BLaER1 (cell line): Measurements from ENCODE around the gene PFN3.
A peak's percentile ranks its signal among the peaks of the same experiment; 100 is the strongest.

Experiments used
- H3K27ac ChIP-seq: shearing (Covaris generic); formaldehyde crosslinking; 2 replicates; pipeline ENCODE4 v1.8.1; 2022
- H3K27me3 ChIP-seq: shearing (Covaris generic); formaldehyde crosslinking; 2 replicates; pipeline ENCODE4 v1.8.1; 2022
- H3K36me3 ChIP-seq: shearing (Covaris generic); formaldehyde crosslinking; 2 replicates; pipeline ENCODE4 v1.8.1; 2022
- H3K4me1 ChIP-seq: shearing (Covaris generic); formaldehyde crosslinking; 2 replicates; pipeline ENCODE4 v1.8.1; 2022
- H3K4me2 ChIP-seq: shearing (Covaris generic); formaldehyde crosslinking; 2 replicates; pipeline ENCODE4 v1.8.1; 2022
- H3K4me3 ChIP-seq: shearing (Covaris generic); formaldehyde crosslinking; 2 replicates; pipeline ENCODE4 v1.8.1; 2022
- H3K9ac ChIP-seq: shearing (Covaris generic); formaldehyde crosslinking; 2 replicates; pipeline ENCODE4 v1.8.1; 2022
- H3K9me3 ChIP-seq: shearing (Covaris generic); formaldehyde crosslinking; 2 replicates; pipeline ENCODE4 v1.8.1; 2022
- H4K20me1 ChIP-seq: shearing (Covaris generic); formaldehyde crosslinking; 2 replicates; pipeline ENCODE4 v1.8.1; 2022
- Cebpa-rat ChIP-seq: shearing (Covaris generic); IDR thresholded peaks from 2 replicates; pipeline ENCODE4 v1.8.1; 2022

The PFN3 gene

GRCh38 chr5:177367981-177368868 lies 32.2 kb downstream of the PFN3 start:
- no peaks in the 10 kb centered on the region for H3K9me3 ChIP-seq
- no peaks in the 10 kb centered on the region for H4K20me1 ChIP-seq
- no peak overlapping the region for H3K4me3 ChIP-seq
- peaks cover 56% of the 10 kb centered on the region for H3K4me1 ChIP-seq
- H3K9ac ChIP-seq = no peak overlapping the region
- H3K4me2 ChIP-seq = no peak overlapping the region
- no peak overlapping the region for H3K27ac ChIP-seq
- TF ChIP-seq Cebpa-rat = no peak
- H3K27me3 ChIP-seq = no peaks in the 10 kb centered on the region
- H3K36me3 ChIP-seq = peaks cover 18% of the 10 kb centered on the region

- H3K4me2 ChIP-seq = no peak overlapping the region
- no peak overlapping the region for H3K27ac ChIP-seq
- H3K4me3 ChIP-seq = no peak overlapping the region
- TF ChIP-seq Cebpa-rat = no peak
- H3K36me3 ChIP-seq = peaks cover 18% of the 10 kb centered on the region
- no peaks in the 10 kb centered on the region for H3K27me3 ChIP-seq
- H3K9ac ChIP-seq = no peak overlapping the region
- H3K9me3 ChIP-seq = no peaks in the 10 kb centered on the region
- H3K4me1 ChIP-seq = peaks cover 56% of the 10 kb centered on the region
- no peaks in the 10 kb centered on the region for H4K20me1 ChIP-seq
These were observed 33.1 kb downstream of the PFN3 start for GRCh38 chr5:177367323-177367848.

- Histone ChIP-seq H3K4me3 (no peak overlapping the region), H3K4me2 (no peak overlapping the region), H3K27ac (no peak overlapping the region; the same call in 1 of the 2 replicates), H4K20me1 (no peaks in the 10 kb centered on the region), H3K9me3 (no peaks in the 10 kb centered on the region), H3K4me1 (peaks cover 56% of the 10 kb centered on the region), H3K27me3 (no peaks in the 10 kb centered on the region), H3K36me3 (peaks cover 18% of the 10 kb centered on the region), H3K9ac (no peak overlapping the region)
- no peak for TF ChIP-seq Cebpa-rat
These were observed 33.7 kb downstream of the PFN3 start for GRCh38 chr5:177366528-177367322.

GRCh38 chr5:177365845-177366527 lies 34.5 kb downstream of the PFN3 start:
- no peak overlapping the region for H3K4me3 ChIP-seq
- no peak overlapping the region for H3K9ac ChIP-seq

GRCh38 chr5:177364159-177364962 lies 36.1 kb downstream of the PFN3 start:
- Histone ChIP-seq H3K27me3 (no peaks in the 10 kb centered on the region), H3K9ac (no peak overlapping the region), H3K36me3 (peaks cover 18% of the 10 kb centered on the region), H4K20me1 (no peaks in the 10 kb centered on the region), H3K4me3 (no peak overlapping the region), H3K9me3 (no peaks in the 10 kb centered on the region), H3K27ac (no peak overlapping the region), H3K4me1 (peaks cover 58% of the 10 kb centered on the region), H3K4me2 (no peak overlapping the region)
- TF ChIP-seq Cebpa-rat = no peak

More at GRCh38 chr5:177365845-177366527, 34.5 kb downstream of the PFN3 start:
- Histone ChIP-seq H3K27ac (no peak overlapping the region; the same call in 1 of the 2 replicates), H3K36me3 (peaks cover 18% of the 10 kb centered on the region), H3K9me3 (no peaks in the 10 kb centered on the region), H3K4me2 (no peak overlapping the region), H3K4me1 (peaks cover 56% of the 10 kb centered on the region), H3K27me3 (no peaks in the 10 kb centered on the region), H4K20me1 (no peaks in the 10 kb centered on the region)
- TF ChIP-seq Cebpa-rat = no peak

- Histone ChIP-seq H3K9ac (no peak overlapping the region), H3K4me2 (peak overlapping the region; percentile 96), H3K9me3 (no peaks in the 10 kb centered on the region), H3K36me3 (peaks cover 14% of the 10 kb centered on the region), H3K4me3 (peak overlapping the region; percentile 61), H4K20me1 (no peaks in the 10 kb centered on the region), H3K4me1 (peaks cover 58% of the 10 kb centered on the region), H3K27ac (no peak overlapping the region), H3K27me3 (no peaks in the 10 kb centered on the region)
- no peak for TF ChIP-seq Cebpa-rat
These were observed 36.9 kb downstream of the PFN3 start for GRCh38 chr5:177363565-177363964.

GRCh38 chr5:177362610-177363507 lies 37.6 kb downstream of the PFN3 start:
- peak overlapping the region; percentile 61 for H3K4me3 ChIP-seq
- H3K9ac ChIP-seq = peak overlapping the region; percentile 64; the same call in 1 of the 2 replicates

GRCh38 chr5:177362292-177362609 lies 38.2 kb downstream of the PFN3 start:
- Histone ChIP-seq H3K4me2 (peak overlapping the region; percentile 96), H3K36me3 (peaks cover under 1% of the 10 kb centered on the region), H3K4me1 (peaks cover 68% of the 10 kb centered on the region), H3K27me3 (no peaks in the 10 kb centered on the region), H3K4me3 (peak overlapping the region; percentile 61; the same call in 1 of the 2 replicates), H3K9ac (no peak overlapping the region), H3K9me3 (no peaks in the 10 kb centered on the region), H3K27ac (no peak overlapping the region), H4K20me1 (no peaks in the 10 kb centered on the region)
- TF ChIP-seq Cebpa-rat = no peak

More at GRCh38 chr5:177362610-177363507, 37.6 kb downstream of the PFN3 start:
- Histone ChIP-seq H3K27me3 (no peaks in the 10 kb centered on the region), H3K4me1 (peaks cover 64% of the 10 kb centered on the region), H3K4me2 (peak overlapping the region; percentile 96), H3K36me3 (peaks cover 7% of the 10 kb centered on the region), H3K27ac (0 out of 2 replicates have a peak overlapping the region, but pooled peaks have one; percentile 26), H3K9me3 (no peaks in the 10 kb centered on the region), H4K20me1 (no peaks in the 10 kb centered on the region)
- no peak for TF ChIP-seq Cebpa-rat
